Thyroid gland (tissue), 4 donors: ENCODE measurements around the gene E2F8. TPM values are rescaled to one million over a fixed set of nuclear protein-coding genes. Genes with fewer than 3 reads are reported as not detected.

Experiments
- DNase-seq, 2 donors: peaks; one replicate each; pipeline ENCODE4 v3.0.0-alpha.2; 2019
- H3K27ac ChIP-seq, 3 donors: fragments of 200-600 bp; sonication (generic); 1 replicate in 2 of 3; 2 replicates in 1 of 3; pipeline ENCODE4 v1.5.1; 2016 to 2019; ENCODE audit warnings: mild to moderate bottlenecking in 1 of 3, moderate library complexity in 1 of 3
- H3K27me3 ChIP-seq: fragments of 200-600 bp; sonication (generic); one replicate; pipeline ENCODE4 v1.5.1; 2019
- H3K36me3 ChIP-seq, 2 donors: fragments of 200-600 bp; sonication (generic); one replicate each; pipeline ENCODE4 v1.5.1; 2016 to 2019
- H3K4me1 ChIP-seq, 2 donors: fragments of 200-600 bp; sonication (generic); one replicate each; pipeline ENCODE4 v1.5.1; 2017 to 2019
- H3K4me3 ChIP-seq, 3 donors: fragments of 200-600 bp; sonication (generic); replicated peaks in 1 of 3; 1 replicate in 2 of 3; 2 replicates in 1 of 3; pipeline ENCODE4 v1.5.1; 2016; ENCODE audit warnings: mild to moderate bottlenecking in 1 of 3
- H3K9me3 ChIP-seq: fragments of 200-600 bp; sonication (generic); one replicate; pipeline ENCODE4 v1.5.1; 2017
- POLR2A ChIP-seq, 2 donors: fragments of 450-650 bp; IDR thresholded peaks; one replicate each; pipeline ENCODE4 v1.6.1; 2017; ENCODE audit warnings: antibody characterized with exemption in 2 of 2, mild to moderate bottlenecking in 2 of 2, moderate library complexity in 1 of 2
- WGBS, 2 donors: methylation state at CpG; one replicate each; pipeline ENCODE4 v1.1.5; 2017; 5-methylcytosine and 5-hydroxymethylcytosine counted together
- intact Hi-C: fragments of 100-400 bp; cut with DNase I; formaldehyde crosslinking; loops from one replicate; pipeline ENCODE4 v1.15.1; 2023
- total RNA-seq, 4 donors: library from RNA; depleted of rRNA; stranded (reverse); fragments of >200 nt; gene quantifications; one replicate each; pipeline ENCODE4 v1.2.3, GENCODE V29; 2016
- TF ChIP-seq, protein P1 (sequence below), 6 experiments: fragments of 200-600 bp in 3 of 6; fragments of 450-650 bp in 3 of 6; sonication (generic) in 3 of 6; IDR thresholded peaks; one replicate each; pipeline ENCODE4 v1.5.1; 2016 to 2019; ENCODE audit warnings: antibody characterized with exemption in 6 of 6, mild to moderate bottlenecking in 2 of 6, inconsistent platforms in 1 of 6, moderate library complexity in 1 of 6

The E2F8 gene
- total RNA-seq, 4 donors from 2014 or later: not detected

DNA sequence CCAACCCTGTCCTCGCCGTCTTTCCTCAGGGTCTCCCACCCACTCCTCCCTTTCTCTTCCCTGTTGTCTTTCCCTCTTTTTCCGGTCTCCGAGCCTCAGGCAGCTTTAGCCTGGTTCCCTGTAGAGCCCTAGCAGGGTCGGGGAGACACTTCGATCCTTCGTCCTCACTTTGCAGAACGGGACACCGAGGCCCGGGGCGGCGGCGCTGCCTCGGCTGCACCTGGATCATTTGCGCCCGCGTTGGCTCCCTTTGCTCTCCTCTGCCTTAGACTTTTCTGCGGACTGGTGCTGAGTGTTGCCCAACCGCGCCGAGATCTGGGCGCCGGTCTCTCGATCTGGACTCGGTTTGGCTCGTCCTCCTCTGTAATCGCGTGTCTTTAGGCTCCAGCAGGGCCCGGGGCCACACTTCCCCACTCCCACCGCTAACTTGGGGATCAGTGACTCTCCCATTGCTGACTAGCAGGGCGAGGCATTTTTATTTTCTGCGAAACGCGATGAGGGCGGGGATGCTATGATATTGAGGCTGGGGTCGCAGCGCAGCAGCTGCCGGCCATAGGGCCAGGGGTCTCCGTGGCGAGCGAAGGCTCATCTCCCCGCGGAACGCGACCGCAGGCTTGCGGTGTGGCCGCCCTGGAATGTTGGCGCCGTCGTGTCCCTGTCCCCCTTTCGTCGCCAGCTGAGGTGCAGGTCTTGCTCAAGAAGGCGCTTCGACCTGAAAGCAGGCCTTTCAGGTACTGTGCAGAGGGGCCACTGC lies 1.6 kb upstream of the E2F8 start:
- 14 to 15% methylated on average over 40 to 43 of the region's 55 CpGs for WGBS, 2 donors
- H3K4me3 ChIP-seq: no peak overlapping the region
- TF ChIP-seq POLR2A (IDR thresholded peaks at IDR 0.05): no peak
- TF ChIP-seq, protein P1, sequence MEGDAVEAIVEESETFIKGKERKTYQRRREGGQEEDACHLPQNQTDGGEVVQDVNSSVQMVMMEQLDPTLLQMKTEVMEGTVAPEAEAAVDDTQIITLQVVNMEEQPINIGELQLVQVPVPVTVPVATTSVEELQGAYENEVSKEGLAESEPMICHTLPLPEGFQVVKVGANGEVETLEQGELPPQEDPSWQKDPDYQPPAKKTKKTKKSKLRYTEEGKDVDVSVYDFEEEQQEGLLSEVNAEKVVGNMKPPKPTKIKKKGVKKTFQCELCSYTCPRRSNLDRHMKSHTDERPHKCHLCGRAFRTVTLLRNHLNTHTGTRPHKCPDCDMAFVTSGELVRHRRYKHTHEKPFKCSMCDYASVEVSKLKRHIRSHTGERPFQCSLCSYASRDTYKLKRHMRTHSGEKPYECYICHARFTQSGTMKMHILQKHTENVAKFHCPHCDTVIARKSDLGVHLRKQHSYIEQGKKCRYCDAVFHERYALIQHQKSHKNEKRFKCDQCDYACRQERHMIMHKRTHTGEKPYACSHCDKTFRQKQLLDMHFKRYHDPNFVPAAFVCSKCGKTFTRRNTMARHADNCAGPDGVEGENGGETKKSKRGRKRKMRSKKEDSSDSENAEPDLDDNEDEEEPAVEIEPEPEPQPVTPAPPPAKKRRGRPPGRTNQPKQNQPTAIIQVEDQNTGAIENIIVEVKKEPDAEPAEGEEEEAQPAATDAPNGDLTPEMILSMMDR (IDR thresholded peaks at IDR 0.05): no peak

DNA sequence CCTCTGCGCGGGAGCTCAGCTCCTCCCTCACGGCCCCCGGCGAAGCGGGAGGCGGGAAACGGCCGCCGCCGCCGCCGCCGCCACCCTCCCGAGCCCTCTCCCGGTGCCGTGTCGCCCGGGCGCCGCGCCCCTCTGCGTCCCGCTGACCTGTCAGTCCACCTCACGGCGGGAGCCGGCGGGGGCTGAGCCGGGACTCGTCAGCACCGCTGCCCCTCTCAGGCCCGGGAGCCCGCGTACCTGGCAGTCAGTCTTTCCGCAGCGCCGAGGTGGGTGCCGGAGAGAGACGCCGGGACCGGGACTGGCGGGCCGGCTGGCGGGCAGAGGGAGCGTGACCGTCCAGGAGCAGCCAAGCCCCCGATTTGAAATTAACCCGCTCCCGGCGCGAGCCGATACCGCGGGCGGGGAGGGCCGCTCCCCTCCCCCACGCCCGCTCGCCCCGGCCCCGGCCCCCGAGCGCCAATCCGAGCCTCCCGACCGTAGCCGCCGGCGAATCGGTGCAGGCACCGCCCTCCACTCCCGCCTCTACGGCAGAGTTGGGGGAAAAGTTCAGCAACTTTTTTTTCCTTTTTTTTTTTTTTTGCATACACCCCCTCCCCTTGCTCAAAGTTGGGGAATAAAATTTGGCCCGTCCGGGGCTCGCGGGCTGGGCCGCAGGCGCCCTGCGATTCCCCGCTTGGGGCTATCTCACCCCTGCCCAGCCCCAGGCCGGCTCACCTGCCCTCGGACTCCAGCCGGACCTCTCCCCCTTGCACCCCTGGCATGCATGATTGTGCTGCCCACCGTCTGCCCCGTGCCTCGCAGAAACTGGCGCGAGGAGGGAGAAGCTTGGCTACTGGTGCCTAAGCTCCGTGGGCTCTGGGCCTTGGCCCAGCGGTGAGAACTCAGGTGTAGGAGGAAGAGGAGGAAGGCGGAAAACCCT lies 774 bp upstream of the E2F8 start:
- TF ChIP-seq, protein P1 (IDR thresholded peaks at IDR 0.05): no peak
- no peak for TF ChIP-seq POLR2A (IDR thresholded peaks at IDR 0.05)
- intact Hi-C loops: no loop called here
- peak in 1 of 2 donors; percentile 22 for DNase-seq
- H3K36me3 ChIP-seq: no peaks in the 10 kb centered on the region
- H3K27ac ChIP-seq: no peak overlapping the region
- WGBS, 2 donors: 1 to 2% methylated on average over 27 to 40 of the region's 92 CpGs
- H3K4me3 ChIP-seq: peak overlapping the region in 2 of 3 donors; percentile 37 to 45
- peaks cover 25% of the 10 kb centered on the region for H3K27me3 ChIP-seq
- no peaks in the 10 kb centered on the region for H3K9me3 ChIP-seq
- H3K4me1 ChIP-seq: peaks cover 19 to 20% of the 10 kb centered on the region in 2 donors

More for the DNA sequence above, 1.6 kb upstream of the E2F8 start:
- peak; percentile 12 to 19 for DNase-seq
- intact Hi-C loops: no loop called here
- Histone ChIP-seq H3K4me1 (peaks cover 19 to 20% of the 10 kb centered on the region in 2 donors), H3K27me3 (peaks cover 25% of the 10 kb centered on the region), H3K9me3 (no peaks in the 10 kb centered on the region), H3K36me3 (no peaks in the 10 kb centered on the region), H3K27ac (no peak overlapping the region)

DNA sequence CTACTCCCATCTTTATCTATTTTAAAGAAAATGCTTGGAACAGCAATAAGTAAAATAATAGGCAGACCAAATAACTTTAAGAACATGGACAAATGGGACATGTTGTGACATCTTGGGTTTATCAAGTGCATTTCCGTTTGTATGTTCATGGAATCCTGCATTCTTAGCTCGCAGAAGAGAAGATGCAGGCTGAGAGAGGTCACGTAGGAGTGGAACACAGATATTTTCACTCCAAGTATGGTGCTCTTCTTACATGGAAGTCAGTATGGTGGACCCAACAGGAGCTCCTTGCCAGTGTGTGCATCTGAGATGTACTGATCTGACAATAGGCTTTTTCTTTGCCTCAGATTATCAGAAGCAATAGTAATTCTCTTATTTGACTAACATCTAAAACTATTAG lies 1.7 kb downstream of the E2F8 start:
- H3K27ac ChIP-seq: no peak overlapping the region
- intact Hi-C loops: no loop called here
- H3K36me3 ChIP-seq: no peaks in the 10 kb centered on the region
- no peak for DNase-seq
- no peaks in the 10 kb centered on the region for H3K9me3 ChIP-seq
- peaks cover 25% of the 10 kb centered on the region for H3K27me3 ChIP-seq
- H3K4me3 ChIP-seq: no peak overlapping the region
- H3K4me1 ChIP-seq: peaks cover 19 to 20% of the 10 kb centered on the region in 2 donors
- TF ChIP-seq POLR2A (IDR thresholded peaks at IDR 0.05): no peak
- TF ChIP-seq, protein P1 (IDR thresholded peaks at IDR 0.05): no peak
- WGBS, 2 donors: 97 to 98% methylated on average over 3 of the region's 3 CpGs

DNA sequence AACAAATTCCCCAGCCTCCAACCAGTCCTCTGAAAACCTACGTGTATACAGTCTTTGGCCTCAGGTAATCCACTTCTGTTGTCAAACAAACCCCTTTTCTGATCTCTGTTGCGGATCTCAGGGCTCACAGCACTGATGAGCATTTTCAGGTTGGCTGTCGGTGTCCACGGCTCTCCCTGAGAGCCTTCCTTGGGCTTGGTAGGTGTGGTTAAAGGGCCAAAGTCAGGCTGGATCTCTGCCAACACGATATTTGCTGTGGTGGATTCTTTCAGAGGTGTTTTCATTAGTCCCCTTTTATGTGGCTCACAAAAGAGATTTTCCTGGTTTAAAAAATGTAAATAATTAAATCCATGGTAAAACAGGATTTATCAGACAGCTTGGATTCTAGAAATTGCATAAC lies 2.9 kb downstream of the E2F8 start:
- no peak for DNase-seq
- Histone ChIP-seq H3K9me3 (no peaks in the 10 kb centered on the region), H3K27me3 (peaks cover 24% of the 10 kb centered on the region), H3K4me3 (no peak overlapping the region), H3K27ac (no peak overlapping the region), H3K36me3 (no peaks in the 10 kb centered on the region), H3K4me1 (peaks cover 19 to 20% of the 10 kb centered on the region in 2 donors)
- 60 to 71% methylated on average over 5 of the region's 5 CpGs for WGBS, 2 donors
- TF ChIP-seq POLR2A (IDR thresholded peaks at IDR 0.05): no peak
- TF ChIP-seq, protein P1 (IDR thresholded peaks at IDR 0.05): no peak
- intact Hi-C loops: no loop called here
